ENCODE results near the gene PHF12.

GRCh38 chr17:28968231-28968913, 17.1 kb upstream of the PHF12 start:
- TF ChIP-seq CTCF (IDR thresholded peaks at IDR 0.05) (no peak), POLR2A (IDR thresholded peaks at IDR 0.05) (no peak)
